GM21390 (cell line): ENCODE results near the gene SLC35F1.

Source experiments
- ATAC-seq: cut with Tn5 transposase; IDR thresholded peaks from one replicate; pipeline ENCODE4 v1.9.1; 2021; ENCODE audit not compliant: unreplicated experiment

Gene SLC35F1

DNA sequence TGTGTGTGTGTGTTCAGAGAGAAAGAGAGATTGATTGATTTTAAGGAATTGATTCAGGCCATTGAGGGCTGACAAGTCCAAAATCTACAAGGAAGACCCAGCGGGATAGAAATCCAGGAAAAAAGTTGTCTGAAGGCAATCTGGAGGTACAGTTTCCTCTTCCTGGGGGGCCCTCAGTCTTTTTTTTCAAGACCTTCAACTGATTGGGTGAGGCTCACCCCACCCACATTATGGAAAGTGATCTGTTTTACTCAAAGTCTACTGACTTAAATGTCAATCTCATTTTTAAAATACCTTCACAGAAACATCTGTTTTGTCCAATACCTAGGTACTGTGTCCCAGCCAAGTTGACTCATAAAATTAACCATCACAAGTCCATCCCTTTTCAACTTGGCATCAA is 398.0 kb downstream of the SLC35F1 start:
- ATAC-seq, result no peak

DNA sequence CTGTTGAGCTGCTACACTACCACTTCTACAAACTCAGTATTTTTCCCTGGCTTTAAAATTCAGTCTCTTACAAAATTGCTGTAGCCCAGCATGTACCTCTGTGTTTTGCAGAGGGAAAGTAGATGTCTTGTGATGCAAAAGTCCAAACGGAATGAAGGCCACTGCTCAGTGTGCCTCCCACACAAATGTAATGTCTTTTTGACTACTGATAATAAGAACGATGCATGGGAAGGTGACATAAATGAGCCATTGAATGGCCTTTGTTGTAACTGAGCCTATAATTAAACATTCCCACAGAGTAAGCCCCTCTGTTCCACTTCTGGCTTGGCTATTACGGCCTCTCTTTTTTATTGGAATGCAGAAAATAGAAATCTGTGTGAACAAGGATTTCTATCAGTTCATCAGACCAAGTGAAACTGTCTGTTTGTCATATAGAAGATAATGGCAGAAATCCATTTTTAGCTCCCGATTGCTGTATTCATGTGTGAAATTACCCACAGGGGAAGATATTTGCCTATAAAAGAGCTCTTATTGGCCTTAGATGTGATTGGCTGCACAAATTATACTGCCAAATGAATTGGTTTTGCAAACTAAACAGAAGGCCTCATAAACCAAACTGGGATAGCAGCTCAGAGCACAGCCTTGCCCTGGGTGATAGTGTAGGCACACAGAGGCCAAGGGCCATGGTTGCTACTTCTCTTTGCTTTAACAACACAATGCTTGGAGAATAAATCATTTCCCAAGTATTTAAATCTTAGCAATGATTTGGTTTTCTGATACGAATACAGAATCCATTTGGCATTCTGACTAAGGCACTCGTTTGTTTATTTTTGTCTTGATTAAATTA is 399.6 kb downstream of the SLC35F1 start:
- no peak for ATAC-seq

- ATAC-seq, result no peak
These were observed 400.5 kb downstream of the SLC35F1 start for GRCh38 chr6:118307581-118307980.

DNA sequence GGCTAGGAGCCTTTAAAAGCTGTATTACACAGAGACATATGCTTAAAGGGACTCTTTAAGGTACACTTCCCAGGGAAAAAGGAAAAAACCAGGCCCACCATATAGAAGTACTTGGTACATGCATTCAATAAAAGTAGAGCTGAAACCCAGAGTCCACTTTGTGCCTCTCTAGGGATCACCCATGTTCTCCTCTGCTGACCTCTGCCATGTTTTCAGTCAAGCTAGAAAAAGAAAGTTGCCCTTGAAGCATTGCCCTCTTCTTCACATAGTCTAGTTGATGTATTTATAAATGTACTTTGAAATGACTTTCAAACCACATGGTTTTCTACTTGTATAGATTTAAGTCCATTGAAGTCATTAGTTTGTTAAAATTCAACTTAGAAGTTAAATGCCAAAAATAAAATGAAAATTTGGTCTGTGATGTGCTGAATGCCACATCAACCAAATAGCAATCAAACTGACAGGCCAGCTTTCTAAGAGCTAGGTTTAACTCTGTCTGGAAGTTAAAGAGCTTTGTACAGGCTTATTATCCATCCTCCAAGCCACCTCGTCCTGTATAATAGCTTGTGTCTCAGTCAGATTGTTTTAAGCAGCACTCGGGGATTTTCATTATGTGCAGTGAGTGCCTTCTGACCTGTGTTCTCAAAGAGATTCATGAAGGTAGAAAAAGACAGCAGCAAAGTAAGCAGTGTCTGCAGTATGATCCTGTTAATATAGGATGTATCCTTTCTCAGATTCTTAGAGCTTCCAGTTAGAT is 402.5 kb downstream of the SLC35F1 start:
- ATAC-seq, result no peak

DNA sequence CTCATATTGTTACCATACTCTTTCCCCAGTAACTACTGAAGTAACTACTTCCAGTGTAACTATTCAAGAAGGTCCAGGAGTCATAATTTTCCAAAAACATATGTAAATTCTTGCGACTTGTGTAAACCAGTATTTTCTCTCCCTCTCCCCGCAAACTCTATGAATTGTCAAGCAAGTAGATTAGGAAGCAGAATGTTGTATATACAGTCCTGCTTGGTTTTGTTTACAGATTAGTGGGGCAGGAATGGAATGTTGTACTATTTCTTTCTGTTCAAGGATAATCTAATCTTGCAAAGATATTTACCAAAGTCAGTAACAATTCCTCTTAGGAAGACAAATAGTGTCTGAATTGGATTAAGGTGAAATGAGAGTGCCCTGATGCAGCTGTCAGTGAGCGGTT is 406.1 kb downstream of the SLC35F1 start:
- ATAC-seq, result no peak

GRCh38 chr6:118313762-118314161 is 406.7 kb downstream of the SLC35F1 start:
- ATAC-seq, result no peak

DNA sequence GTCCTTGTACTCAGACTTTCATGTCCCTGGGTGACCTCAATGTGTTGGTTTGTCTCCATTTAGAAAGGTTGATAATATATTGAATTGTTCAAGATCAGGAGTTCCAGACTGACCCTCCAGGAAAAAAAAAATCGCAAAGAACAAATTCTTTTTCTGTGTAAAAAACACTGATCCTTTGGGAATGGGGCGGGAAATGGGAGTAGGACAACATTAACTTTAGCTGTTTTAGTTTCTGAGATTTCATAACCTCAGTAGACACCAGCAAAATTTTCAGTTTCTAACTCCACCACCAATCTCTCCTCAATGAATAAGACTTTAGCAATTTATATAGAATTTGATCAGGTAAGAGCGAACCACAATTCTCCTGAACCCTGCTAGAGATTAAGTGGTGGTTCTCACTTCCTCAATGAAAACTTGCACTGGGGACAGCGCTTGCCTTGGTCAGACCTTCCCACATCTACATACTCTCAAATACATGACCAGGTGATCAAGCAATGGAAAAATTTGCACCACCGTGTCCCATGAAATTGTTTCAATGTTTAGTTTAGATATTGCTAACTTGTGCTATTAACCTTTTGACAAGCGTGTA is 409.8 kb downstream of the SLC35F1 start:
- peak; percentile 61 for ATAC-seq

DNA sequence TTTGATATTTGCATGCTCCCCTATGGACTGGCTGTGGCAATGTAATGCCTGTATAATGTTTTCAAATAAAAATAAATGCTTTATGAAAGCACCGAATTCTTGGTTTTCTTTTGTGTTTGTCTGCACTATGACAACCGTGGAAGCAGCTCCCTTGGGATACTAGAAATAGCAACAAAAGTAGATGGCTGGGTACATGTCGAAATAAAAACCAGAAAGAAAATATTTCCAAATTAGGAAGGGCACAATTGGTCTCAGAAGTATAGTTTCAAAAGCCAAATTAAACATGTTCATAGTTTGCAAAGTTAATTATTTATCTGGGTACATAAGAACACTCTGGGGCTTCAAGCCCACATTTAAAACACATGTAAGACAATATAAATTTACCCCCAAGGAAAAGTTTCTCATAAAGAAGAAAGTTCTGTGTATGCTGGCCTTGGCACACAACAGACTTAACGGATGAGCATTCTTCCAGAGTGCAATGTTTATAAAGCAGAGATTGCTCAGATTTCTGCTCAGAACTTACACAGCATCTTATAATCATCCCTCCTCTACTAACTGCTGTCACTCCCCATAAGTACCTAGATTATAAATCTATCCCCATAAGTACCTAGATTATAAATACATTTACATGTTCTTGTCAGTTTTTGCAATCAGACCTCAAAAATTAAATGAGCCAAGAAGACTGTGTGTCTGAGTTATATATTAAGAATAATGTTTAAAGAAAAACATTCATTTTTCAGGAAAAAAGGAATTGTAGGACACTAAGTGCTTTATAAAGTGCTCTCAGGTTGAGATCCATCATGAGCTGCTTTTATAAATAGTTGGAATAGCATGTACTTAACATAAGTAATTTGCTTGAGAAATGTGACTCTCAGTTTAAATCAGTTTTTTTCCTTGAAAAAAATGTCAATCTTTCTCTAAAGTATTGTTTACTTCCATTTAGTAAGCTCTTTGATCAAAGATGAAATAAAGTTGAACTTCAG is 410.8 kb downstream of the SLC35F1 start:
- ATAC-seq, result peak; percentile 35

DNA sequence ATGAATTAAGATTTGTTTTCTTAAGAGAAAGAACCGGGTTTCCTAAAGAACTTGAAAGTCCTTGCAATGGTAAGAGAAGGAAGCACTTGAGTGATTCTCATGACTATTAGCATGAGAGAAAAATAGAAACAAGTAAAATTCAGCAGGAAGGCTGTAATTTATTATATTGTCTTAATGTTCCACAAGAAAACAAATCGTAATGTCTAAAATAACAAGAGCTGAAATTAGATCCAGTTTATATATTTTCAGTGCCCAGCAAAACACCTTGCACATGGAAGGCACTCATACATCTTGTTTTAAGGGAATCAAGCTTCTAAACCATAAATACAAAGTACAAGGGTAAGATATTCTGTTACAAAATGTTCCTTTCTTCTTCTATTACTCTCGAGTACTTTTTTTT is 411.6 kb downstream of the SLC35F1 start:
- ATAC-seq, result no peak

DNA sequence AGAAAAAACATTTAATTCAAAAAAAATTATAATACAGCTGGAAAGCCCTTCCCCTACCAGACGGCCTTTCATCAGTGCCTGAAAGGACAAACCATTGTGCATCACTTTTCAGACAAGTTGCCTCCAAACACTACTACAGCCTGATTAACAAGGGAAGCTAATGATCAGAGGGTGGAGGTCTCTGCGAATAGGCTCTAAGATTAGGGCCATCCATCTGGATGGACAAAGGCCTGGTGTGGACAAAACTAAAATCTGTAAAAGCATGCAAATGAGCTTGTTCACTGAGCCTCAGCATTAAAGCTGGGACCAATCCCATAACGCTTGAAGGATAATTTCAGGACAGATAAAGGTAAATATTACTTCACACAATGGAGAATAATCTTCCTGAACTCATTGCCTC is 412.4 kb downstream of the SLC35F1 start:
- no peak for ATAC-seq

GRCh38 chr6:118319894-118320649 is 413.0 kb downstream of the SLC35F1 start:
- no peak for ATAC-seq

- ATAC-seq, result no peak
These were observed 413.6 kb downstream of the SLC35F1 start for GRCh38 chr6:118320652-118321051.

GRCh38 chr6:118324116-118324515 is 417.1 kb downstream of the SLC35F1 start:
- no peak for ATAC-seq

DNA sequence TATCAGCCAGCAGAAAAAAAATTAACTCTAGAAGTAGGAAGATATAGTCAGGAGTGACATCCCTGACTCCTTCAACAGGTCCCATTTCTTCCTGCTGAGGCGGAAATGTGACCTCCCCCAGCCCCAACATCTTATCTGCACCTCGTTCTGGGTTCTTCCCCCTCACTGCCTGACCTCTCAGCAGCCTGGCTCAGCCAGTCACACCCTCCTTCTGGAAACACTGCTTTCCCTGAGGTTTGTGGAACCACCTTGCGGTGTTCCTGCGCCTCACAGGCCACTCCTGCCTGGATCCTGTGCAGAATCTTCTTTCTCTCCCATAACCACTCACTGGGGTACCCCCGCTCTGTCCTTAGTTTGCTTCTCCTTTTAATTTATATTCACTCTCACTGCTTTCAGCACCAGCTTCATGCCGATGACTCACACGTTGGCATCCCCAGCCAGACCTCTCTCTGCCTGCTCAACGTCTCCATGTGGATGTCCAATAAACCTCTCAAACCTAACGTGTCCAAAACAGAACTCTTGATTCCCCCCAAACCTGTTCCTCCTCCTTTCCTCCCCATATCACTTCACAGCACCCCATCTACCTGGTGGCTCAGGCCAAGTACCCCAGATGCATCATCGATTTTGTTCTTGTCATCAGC is 418.3 kb downstream of the SLC35F1 start:
- ATAC-seq, result no peak

DNA sequence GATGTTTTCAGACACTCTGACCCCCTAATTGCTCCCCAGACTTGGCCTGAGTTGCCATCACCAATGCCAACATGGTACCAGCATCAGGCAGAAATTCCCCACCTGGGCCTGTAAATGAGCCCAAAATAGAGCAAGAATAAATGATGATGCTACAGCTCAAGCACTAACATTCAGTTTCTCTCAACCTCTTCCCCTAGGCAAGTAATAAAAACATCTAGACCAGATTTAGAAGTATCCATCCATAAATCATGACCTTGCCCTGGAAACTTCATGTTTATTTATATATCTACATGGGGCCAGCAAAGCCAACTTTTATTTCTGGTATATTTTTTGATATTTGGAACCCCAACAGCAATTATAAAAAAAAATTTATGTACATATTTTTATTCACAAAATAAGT is 419.6 kb downstream of the SLC35F1 start:
- ATAC-seq, result no peak

- no peak for ATAC-seq
These were observed 420.2 kb downstream of the SLC35F1 start for GRCh38 chr6:118327237-118327636.

DNA sequence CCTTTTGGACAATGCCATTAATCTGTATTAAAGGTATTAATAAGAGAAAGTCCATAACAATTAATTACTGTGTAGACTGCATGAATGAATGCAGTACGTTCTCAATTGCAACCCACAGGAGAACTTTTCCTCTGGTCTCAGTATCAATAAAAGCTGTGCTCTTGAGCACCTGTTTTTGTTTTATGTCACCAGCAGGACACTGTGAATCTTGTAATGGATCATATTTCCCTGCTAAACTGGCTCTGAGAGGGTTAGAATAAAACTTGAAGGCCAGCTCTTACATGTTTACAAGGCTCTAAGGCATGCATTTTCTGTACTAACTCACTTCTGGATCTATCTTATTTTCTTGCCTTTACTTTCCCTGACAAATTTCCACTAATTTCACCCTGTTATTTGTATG is 426.7 kb downstream of the SLC35F1 start:
- ATAC-seq, result no peak

DNA sequence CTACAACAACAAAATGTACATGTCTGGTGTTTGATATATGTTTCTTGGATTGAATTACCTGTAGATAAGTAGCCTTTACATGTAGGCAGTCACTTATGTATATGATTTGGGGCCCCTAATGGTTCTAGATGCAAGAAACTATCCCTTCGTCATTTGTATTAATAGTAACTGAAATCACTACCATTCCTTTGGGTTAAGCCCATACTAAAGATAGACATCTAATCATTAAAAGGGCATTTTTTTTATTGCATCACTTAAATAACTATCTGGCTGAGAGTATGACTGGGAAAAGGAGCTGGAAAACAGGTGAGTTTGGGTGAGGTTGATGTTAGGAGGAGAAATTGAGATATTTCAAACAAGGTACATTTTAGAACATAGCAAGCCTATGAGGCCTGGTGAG is 427.6 kb downstream of the SLC35F1 start:
- no peak for ATAC-seq

GRCh38 chr6:118335325-118335816 is 428.3 kb downstream of the SLC35F1 start:
- ATAC-seq, result no peak
